Posterior vena cava (tissue), 2 donors: ENCODE results near the gene VWA7. TPM values are rescaled to one million over a fixed set of nuclear protein-coding genes. Genes with fewer than 3 reads are reported as not detected.
A peak's percentile ranks its signal among the peaks of the same experiment; 100 is the strongest.
"Not testable (repeated sequence)": the region's sequence is repeated elsewhere in the genome, so short reads cannot be mapped to it uniquely, and the experiment has no call there.

Source experiments
- DNase-seq: peaks from one replicate; pipeline ENCODE4 v3.0.0-alpha.2; 2020; ENCODE audit warnings: low spot score
- intact Hi-C, 2 donors: fragments of 100-400 bp; cut with DNase I; formaldehyde crosslinking; loops; one replicate each; pipeline versions ENCODE4 v1.14.1 to v1.14.2; 2022 to 2023
- total RNA-seq, 2 donors: library from RNA; stranded (reverse); fragmentation: NEBNext Ultra II Directional; extraction: Animal tissue kit (Norgen Biotek cat#: 25700); gene quantifications; one replicate each; pipeline ENCODE4 v1.2.1, GENCODE V29; 2021
- donor health status: DM: yes; HTN: yes; CAD: no.
- donor health status: DM: yes; HTN: yes; CAD: no.

VWA7 gene
- total RNA-seq, 2 donors from 2014 or later, result 0.37 to 0.48 TPM

- DNase-seq, result peak; percentile 99
- intact Hi-C loops, result no loop called here
Measured at GRCh38 chr6:31806470-31807272, 29.5 kb upstream of the VWA7 start, which contains the start of gene LSM2. TSS of gene LSM2 (minus strand) at chr6:31806966. CDS start at chr6:31806757, 209 bp downstream.

GRCh38 chr6:31805939-31806469 is 28.9 kb upstream of the VWA7 start:
- no peak for DNase-seq

GRCh38 chr6:31801031-31801927 is 24.2 kb upstream of the VWA7 start:
- DNase-seq, intact Hi-C loops: not testable (repeated sequence)

More at GRCh38 chr6:31805939-31806469, 28.9 kb upstream of the VWA7 start:
- intact Hi-C loops, result no loop called here

GRCh38 chr6:31799781-31800180 is 22.7 kb upstream of the VWA7 start:
- intact Hi-C loops, result loop anchor here (10.0 kb wide), 2 partner anchors 65 to 75 kb away; partner anchors contain the start of genes CLIC1 (in 1 of the 2), DDAH2 (in 1 of the 2), LY6G6C (in 1 of the 2) and MPIG6B (in 1 of the 2)
- DNase-seq, result no peak

- peak; percentile 54 for DNase-seq
- intact Hi-C loops, result loop anchor here (10.0 kb wide), 2 partner anchors 63 to 73 kb away; partner anchors contain the start of genes CLIC1 (in 1 of the 2), DDAH2 (in 1 of the 2), LY6G6C (in 1 of the 2) and MPIG6B (in 1 of the 2)
Measured at GRCh38 chr6:31797588-31797987, 20.5 kb upstream of the VWA7 start.

GRCh38 chr6:31796993-31797385 is 19.9 kb upstream of the VWA7 start:
- no peak for DNase-seq
- intact Hi-C loops, result loop anchor here (10.0 kb wide), 2 partner anchors 62 to 72 kb away; partner anchors contain the start of genes CLIC1 (in 1 of the 2), DDAH2 (in 1 of the 2), LY6G6C (in 1 of the 2) and MPIG6B (in 1 of the 2)

- DNase-seq, result peak; percentile 98
- intact Hi-C loops, result loop anchor here (10.0 kb wide), 2 partner anchors 61 to 71 kb away; partner anchors contain the start of genes CLIC1 (in 1 of the 2), DDAH2 (in 1 of the 2), LY6G6C (in 1 of the 2) and MPIG6B (in 1 of the 2)
Measured at GRCh38 chr6:31795616-31796298, 18.6 kb upstream of the VWA7 start, which contains the start of gene VARS1. TSS of gene VARS1 (minus strand) at chr6:31795752. CDS start at chr6:31795217, 535 bp downstream.

GRCh38 chr6:31794866-31795615 is 17.9 kb upstream of the VWA7 start:
- no peak for DNase-seq
- intact Hi-C loops, result loop anchor here (1.0 to 10.0 kb wide), 3 partner anchors 60 to 75 kb away; partner anchors contain the start of genes CLIC1 (in 1 of the 2), DDAH2 (in 1 of the 2), LY6G6C (in 1 of the 2) and MPIG6B (in 1 of the 2)

GRCh38 chr6:31794294-31794865 is 17.3 kb upstream of the VWA7 start:
- no peak for DNase-seq

GRCh38 chr6:31793927-31794245 is 16.8 kb upstream of the VWA7 start:
- not testable (repeated sequence) for DNase-seq
- intact Hi-C loops, result loop anchor here (1.0 to 10.0 kb wide), 3 partner anchors 59 to 76 kb away; partner anchors contain the start of genes CLIC1 (in 1 of the 2), DDAH2 (in 1 of the 2), LY6G6C (in 1 of the 2) and MPIG6B (in 1 of the 2)

More at GRCh38 chr6:31794294-31794865, 17.3 kb upstream of the VWA7 start:
- intact Hi-C loops, result loop anchor here (1.0 to 10.0 kb wide), 3 partner anchors 60 to 76 kb away; partner anchors contain the start of genes CLIC1 (in 1 of the 2), DDAH2 (in 1 of the 2), LY6G6C (in 1 of the 2) and MPIG6B (in 1 of the 2)

GRCh38 chr6:31792761-31793171 is 15.6 kb upstream of the VWA7 start:
- DNase-seq, result no peak
- intact Hi-C loops, result loop anchor here (10.0 kb wide), 2 partner anchors 58 to 68 kb away; partner anchors contain the start of genes CLIC1 (in 1 of the 2), DDAH2 (in 1 of the 2), LY6G6C (in 1 of the 2) and MPIG6B (in 1 of the 2)

- intact Hi-C loops, result loop anchor here (10.0 kb wide), 2 partner anchors 57 to 67 kb away; partner anchors contain the start of genes CLIC1 (in 1 of the 2), DDAH2 (in 1 of the 2), LY6G6C (in 1 of the 2) and MPIG6B (in 1 of the 2)
- no peak for DNase-seq
Measured at GRCh38 chr6:31792090-31792374, 14.9 kb upstream of the VWA7 start.

- no peak for DNase-seq
- intact Hi-C loops, result loop anchor here (10.0 kb wide), 2 partner anchors 57 to 67 kb away; partner anchors contain the start of genes CLIC1 (in 1 of the 2), DDAH2 (in 1 of the 2), LY6G6C (in 1 of the 2) and MPIG6B (in 1 of the 2)
Measured at GRCh38 chr6:31791324-31792089, 14.4 kb upstream of the VWA7 start.

GRCh38 chr6:31785475-31785874 is 8.3 kb upstream of the VWA7 start:
- DNase-seq, result no peak
- intact Hi-C loops, result no loop called here

GRCh38 chr6:31784098-31784925 is 7.2 kb upstream of the VWA7 start:
- intact Hi-C loops, result no loop called here
- DNase-seq, result no peak
